Ovary (tissue), 10 donors: ENCODE measurements around the gene HOXA2. TPM values are rescaled to one million over a fixed set of nuclear protein-coding genes. Genes with fewer than 3 reads are reported as not detected.

Experiments used
- DNase-seq, 5 donors: peaks; one replicate each; pipeline ENCODE4 v3.0.0-alpha.2; 2019 to 2020
- H3K27ac ChIP-seq, 2 donors: fragments of 200-600 bp; one replicate each; pipeline versions ENCODE4 v1.5.1 to v1.8.0; 2019 to 2022
- H3K27me3 ChIP-seq: fragments of 200-600 bp; one replicate; pipeline ENCODE4 v1.8.0; 2022
- H3K36me3 ChIP-seq: fragments of 200-600 bp; sonication (generic); one replicate; pipeline ENCODE4 v1.5.1; 2019
- H3K4me1 ChIP-seq: one replicate; pipeline ENCODE4 v1.8.1; 2013; ENCODE audit warnings: mild to moderate bottlenecking, moderate library complexity; ENCODE audit not compliant: insufficient read depth
- H3K4me3 ChIP-seq: fragments of 200-600 bp; sonication (generic); one replicate; pipeline ENCODE4 v1.5.1; 2017
- H3K9me3 ChIP-seq, 2 donors: fragments of 200-600 bp in 1 of 2; sonication (generic) in 1 of 2; one replicate each; pipeline versions ENCODE4 v1.5.1 to v1.8.1; 2013 to 2019; ENCODE audit warnings: mild to moderate bottlenecking in 1 of 2, moderate library complexity in 1 of 2
- EP300 ChIP-seq: sonication (generic); formaldehyde crosslinking; IDR thresholded peaks from one replicate; pipeline ENCODE4 v1.6.1; 2017; ENCODE audit warnings: antibody characterized with exemption
- POLR2A ChIP-seq: fragments of 450-650 bp; IDR thresholded peaks from one replicate; pipeline ENCODE4 v1.6.1; 2017; ENCODE audit warnings: antibody characterized with exemption, mild to moderate bottlenecking, moderate library complexity
- WGBS, 3 donors: extraction: QIAGEN DNeasy Blood & Tissue Kit in 1 of 3; methylation state at CpG; one replicate each; pipeline versions ENCODE4 v1.1.5 to v1.1.7; 2013 to 2017; 5-methylcytosine and 5-hydroxymethylcytosine counted together
- intact Hi-C, 4 donors: fragments of 100-400 bp; cut with DNase I; formaldehyde crosslinking; loops; one replicate each; pipeline versions ENCODE4 v1.11.0 to v1.15.1; 2022 to 2023
- long read RNA-seq, 3 donors: library from polyadenylated mRNA in 2 of 3; unstranded in 2 of 3; transcript quantifications; one replicate each; pipeline ENCODE4 v2.0.0 and lab custom pipeline, GENCODE V29; 2021 to 2026
- polyA plus RNA-seq, 2 donors: library from polyadenylated mRNA; stranded (reverse); fragments of 200-250 nt in 1 of 2; fragments of 350-450 nt in 1 of 2; fragmentation: Illumina TruSeq in 1 of 2; extraction: RNeasy Lipid Tissue Mini Kit (QIAGEN cat#74804) in 1 of 2; gene quantifications; one replicate each; pipeline ENCODE4 v1.2.3, GENCODE V29; 2013 to 2014
- total RNA-seq, 7 donors: library from RNA; depleted of rRNA in 2 of 7; stranded (reverse); fragments of >200 nt in 2 of 7; fragmentation: NEBNext Ultra II Directional in 3 of 7; extraction: Animal tissue kit (Norgen Biotek cat#: 25700) in 3 of 7; gene quantifications; one replicate each; pipeline versions ENCODE4 v1.1.0 to v1.2.4, GENCODE V29; 2016 to 2023
- TF ChIP-seq, protein P1 (sequence below), 3 donors: fragments of 450-650 bp in 2 of 3; fragments of 200-600 bp in 1 of 3; IDR thresholded peaks; one replicate each; pipeline versions ENCODE4 v1.5.1 to v1.8.0; 2016 to 2022; ENCODE audit warnings: antibody characterized with exemption in 3 of 3, mild to moderate bottlenecking in 1 of 3
- donor health status: DM: no; HTN: no; CAD: no; lungs with moderate emphysema.
- donor health status: DM: no; HTN: no; CAD: no.
- donor health status: Bipolar disorder and iron deficiency.
- donor health status: DM: yes; HTN: yes; CAD: no.
- donor health status: DM: no; HTN: no; CAD: no.
- donor health status: DM: yes; HTN: yes; CAD: no.

Gene HOXA2
- total RNA-seq, result 1 to 10 TPM in 3 of 7 donors, under 1 TPM in 2, not detected in 2; 0.36 to 9.0 (median 1.1) TPM
- 1 to 10 TPM in 1 of 2 donors, under 1 TPM in 1; 0.73 to 1.8 TPM for polyA plus RNA-seq
- long read RNA-seq, donor 1, result 0 reads
- long read RNA-seq, donor 2, partial matches to known transcripts, result 0 of 4 reads
- long read RNA-seq, donor 2, other reads (novel, unspliced or antisense), result 0 of 4 reads
- long read RNA-seq, donor 3, result 0 reads

DNA sequence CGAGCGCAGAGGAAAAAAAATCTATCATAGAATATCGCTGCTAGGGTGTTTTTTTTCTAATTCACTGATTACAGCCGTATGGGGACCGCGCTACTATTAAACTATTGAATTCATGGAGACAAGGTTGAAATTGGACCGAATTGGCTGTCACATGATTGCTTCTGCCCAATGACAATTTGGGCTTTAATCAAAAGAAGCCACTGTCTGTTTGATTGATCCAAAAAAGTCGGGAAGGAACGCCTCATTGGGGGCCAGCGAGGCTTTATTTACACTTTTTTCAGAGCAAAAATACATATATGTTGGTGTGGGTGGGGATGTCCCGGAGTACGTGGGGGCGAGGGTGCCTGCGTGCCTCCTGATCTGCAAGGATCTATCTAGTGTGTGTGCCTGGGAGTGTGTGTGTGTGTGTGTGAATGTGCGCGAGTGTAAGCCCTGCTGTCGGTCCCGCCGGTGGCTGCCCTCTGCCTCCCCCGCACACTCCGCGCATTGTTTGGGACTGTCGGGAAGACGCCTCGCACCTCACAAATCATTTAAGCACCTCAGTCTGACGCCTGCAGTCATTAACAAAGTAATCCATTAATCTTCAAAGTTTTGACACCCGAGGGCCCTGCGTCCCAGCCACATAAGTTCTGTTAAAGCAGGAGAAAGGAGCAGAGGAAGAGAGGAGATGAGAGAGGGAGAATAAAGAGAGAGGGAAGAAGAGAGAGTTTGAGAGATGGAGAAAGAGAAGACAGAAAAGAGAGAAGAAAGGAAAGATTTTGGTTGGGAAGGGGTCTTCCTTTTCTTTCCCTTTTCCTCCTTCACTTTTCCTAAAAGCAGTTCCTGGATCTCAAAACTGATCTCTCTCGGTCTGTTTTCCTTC, at the start of gene HOXA2:
Gene HOXA2, minus strand, starts transcription at position 103 of the 862 bp plus-strand sequence. CDS start 183 bp downstream, outside the sequence.
- no peaks in the 10 kb centered on the region for H3K9me3 ChIP-seq
- H3K4me3 ChIP-seq, result no peak within 1 kb of the TSS
- H3K36me3 ChIP-seq, result no peaks in the 10 kb centered on the region
- H3K4me1 ChIP-seq, result no peaks in the 10 kb centered on the region
- TF ChIP-seq, protein P1, sequence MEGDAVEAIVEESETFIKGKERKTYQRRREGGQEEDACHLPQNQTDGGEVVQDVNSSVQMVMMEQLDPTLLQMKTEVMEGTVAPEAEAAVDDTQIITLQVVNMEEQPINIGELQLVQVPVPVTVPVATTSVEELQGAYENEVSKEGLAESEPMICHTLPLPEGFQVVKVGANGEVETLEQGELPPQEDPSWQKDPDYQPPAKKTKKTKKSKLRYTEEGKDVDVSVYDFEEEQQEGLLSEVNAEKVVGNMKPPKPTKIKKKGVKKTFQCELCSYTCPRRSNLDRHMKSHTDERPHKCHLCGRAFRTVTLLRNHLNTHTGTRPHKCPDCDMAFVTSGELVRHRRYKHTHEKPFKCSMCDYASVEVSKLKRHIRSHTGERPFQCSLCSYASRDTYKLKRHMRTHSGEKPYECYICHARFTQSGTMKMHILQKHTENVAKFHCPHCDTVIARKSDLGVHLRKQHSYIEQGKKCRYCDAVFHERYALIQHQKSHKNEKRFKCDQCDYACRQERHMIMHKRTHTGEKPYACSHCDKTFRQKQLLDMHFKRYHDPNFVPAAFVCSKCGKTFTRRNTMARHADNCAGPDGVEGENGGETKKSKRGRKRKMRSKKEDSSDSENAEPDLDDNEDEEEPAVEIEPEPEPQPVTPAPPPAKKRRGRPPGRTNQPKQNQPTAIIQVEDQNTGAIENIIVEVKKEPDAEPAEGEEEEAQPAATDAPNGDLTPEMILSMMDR (IDR thresholded peaks at IDR 0.05), result no peak
- TF ChIP-seq EP300, result no peak
- no peak for TF ChIP-seq POLR2A
- intact Hi-C loops, result no loop called here
- WGBS, 3 donors, result 23 to 46% (median 38%) methylated on average over 29 of the region's 29 CpGs
- peak in 1 of 5 donors; percentile 68 for DNase-seq
- H3K27ac ChIP-seq, result peak within 1 kb of the TSS in 1 of 2 donors; percentile 42
- no peaks in the 10 kb centered on the region for H3K27me3 ChIP-seq

DNA sequence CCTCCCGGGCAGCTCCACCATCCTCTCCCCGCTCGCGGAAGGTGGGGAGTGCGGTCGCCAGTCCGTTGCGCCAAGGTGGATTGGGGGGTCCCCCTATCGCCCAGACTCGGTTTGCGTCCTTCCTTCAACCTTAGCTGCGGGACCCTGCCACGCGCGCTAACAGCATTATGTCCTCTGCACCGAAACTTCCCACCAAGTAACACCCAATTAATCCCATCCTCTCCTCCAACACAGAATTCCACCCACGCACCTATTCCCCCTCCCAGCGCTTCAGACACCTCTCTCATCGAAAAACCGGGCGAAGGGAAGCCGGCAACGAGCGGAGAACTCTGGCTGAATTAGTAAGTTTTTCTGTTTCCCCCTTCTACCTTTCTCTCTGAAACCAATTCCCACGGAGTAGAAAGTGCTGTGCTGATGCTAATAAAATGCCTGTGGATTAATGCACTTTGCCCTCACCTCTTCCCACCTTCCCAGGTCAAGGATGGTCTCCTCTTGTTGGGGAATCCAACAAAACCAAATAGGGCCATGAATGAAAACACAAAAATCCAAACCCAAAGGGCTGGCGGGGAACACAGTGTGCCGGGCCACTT, 49.0 kb upstream of the HOXA2 start:
- no peaks in the 10 kb centered on the region for H3K36me3 ChIP-seq
- peak in 2 of 5 donors; percentile 7 to 39 for DNase-seq
- H3K27ac ChIP-seq, result no peak overlapping the region
- intact Hi-C loops, result loop anchor here in 1 of 4 donors (10.0 kb wide), 2 partner anchors 947 to 1257 kb away; partner anchors contain the start of genes CBX3 and HNRNPA2B1
- H3K9me3 ChIP-seq, result peaks cover 0 to 3% of the 10 kb centered on the region in 2 donors
- H3K27me3 ChIP-seq, result peaks cover 3% of the 10 kb centered on the region
- H3K4me1 ChIP-seq, result peaks cover 5% of the 10 kb centered on the region
- TF ChIP-seq, protein P1 (IDR thresholded peaks at IDR 0.05), result no peak
- no peak for TF ChIP-seq POLR2A
- TF ChIP-seq EP300, result no peak
- 2 to 4% (median 3%) methylated on average over 26 to 27 of the region's 27 CpGs for WGBS, 3 donors
- H3K4me3 ChIP-seq, result peak overlapping the region; percentile 74

GRCh38 chr7:27150568-27151340, 48.3 kb upstream of the HOXA2 start:
- intact Hi-C loops, result loop anchor here in 1 of 4 donors (10.0 kb wide), 2 partner anchors 946 to 1256 kb away; partner anchors contain the start of genes CBX3 and HNRNPA2B1
- H3K4me1 ChIP-seq, result peaks cover 4% of the 10 kb centered on the region
- DNase-seq, result peak; percentile 58 to 81 (median 64)
- H3K36me3 ChIP-seq, result no peaks in the 10 kb centered on the region
- TF ChIP-seq POLR2A, result no peak
- TF ChIP-seq EP300, result no peak
- TF ChIP-seq, protein P1 (IDR thresholded peaks at IDR 0.05), result peak; percentile 50 to 84 (median 61)
- no peak overlapping the region for H3K27ac ChIP-seq
- H3K4me3 ChIP-seq, result peak overlapping the region; percentile 74
- H3K27me3 ChIP-seq, result peaks cover 3% of the 10 kb centered on the region
- 3 to 4% (median 3%) methylated on average over 53 to 58 of the region's 58 CpGs for whole genome bisulfite sequencing, 3 donors
- H3K9me3 ChIP-seq, result peaks cover 0 to 5% of the 10 kb centered on the region in 2 donors
